ENCODE results near the gene CAMTA1.

DNA sequence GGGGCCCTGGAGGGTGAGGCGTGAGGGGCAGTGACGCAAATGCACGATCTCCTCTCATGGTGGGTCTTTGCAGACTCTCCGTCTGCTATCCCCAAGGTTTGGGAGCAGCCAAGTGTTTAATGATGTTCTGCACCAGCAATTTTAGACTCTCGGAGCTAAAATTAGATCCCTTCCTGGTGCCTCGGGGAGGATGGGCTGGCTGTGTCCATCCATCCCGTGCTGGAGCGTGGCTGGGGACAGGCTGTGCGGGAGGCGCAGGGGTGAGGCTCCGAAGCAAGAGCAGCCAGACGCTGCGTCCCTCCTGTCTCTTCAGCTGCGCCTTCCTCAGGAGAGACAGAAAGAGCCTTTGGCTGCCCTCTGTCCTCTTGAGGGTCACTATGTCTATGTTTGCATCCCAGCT lies 387.6 kb downstream of the CAMTA1 start:
- TF ChIP-seq, protein P1, sequence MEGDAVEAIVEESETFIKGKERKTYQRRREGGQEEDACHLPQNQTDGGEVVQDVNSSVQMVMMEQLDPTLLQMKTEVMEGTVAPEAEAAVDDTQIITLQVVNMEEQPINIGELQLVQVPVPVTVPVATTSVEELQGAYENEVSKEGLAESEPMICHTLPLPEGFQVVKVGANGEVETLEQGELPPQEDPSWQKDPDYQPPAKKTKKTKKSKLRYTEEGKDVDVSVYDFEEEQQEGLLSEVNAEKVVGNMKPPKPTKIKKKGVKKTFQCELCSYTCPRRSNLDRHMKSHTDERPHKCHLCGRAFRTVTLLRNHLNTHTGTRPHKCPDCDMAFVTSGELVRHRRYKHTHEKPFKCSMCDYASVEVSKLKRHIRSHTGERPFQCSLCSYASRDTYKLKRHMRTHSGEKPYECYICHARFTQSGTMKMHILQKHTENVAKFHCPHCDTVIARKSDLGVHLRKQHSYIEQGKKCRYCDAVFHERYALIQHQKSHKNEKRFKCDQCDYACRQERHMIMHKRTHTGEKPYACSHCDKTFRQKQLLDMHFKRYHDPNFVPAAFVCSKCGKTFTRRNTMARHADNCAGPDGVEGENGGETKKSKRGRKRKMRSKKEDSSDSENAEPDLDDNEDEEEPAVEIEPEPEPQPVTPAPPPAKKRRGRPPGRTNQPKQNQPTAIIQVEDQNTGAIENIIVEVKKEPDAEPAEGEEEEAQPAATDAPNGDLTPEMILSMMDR (IDR thresholded peaks at IDR 0.05), result no peak
- TF ChIP-seq POLR2A (IDR thresholded peaks at IDR 0.05) (no peak), POLR2AphosphoS5 (IDR thresholded peaks at IDR 0.05; ENCODE audit: insufficient read depth in 1 of 2, low read depth in 1 of 2) (no peak)
